Measurements from ENCODE around the gene HDDC2. TPM values are rescaled to one million over a fixed set of nuclear protein-coding genes. Genes with fewer than 3 reads are reported as not detected.

HDDC2 gene
- total RNA-seq, 1 experiment from 2014 or later, result 95.6 TPM

- intact Hi-C loops (cut with micrococcal nuclease), result loop anchor here (5.0 kb wide), 1 partner anchor 664 kb away; no protein-coding TSS in a partner anchor
These were observed 11.2 kb upstream of the HDDC2 start for GRCh38 chr6:125312950-125313349.

More at GRCh38 chr6:125312950-125313349, 11.2 kb upstream of the HDDC2 start:
- Histone ChIP-seq H3K4me1 (ENCODE audit: control insufficient read depth in 1 of 2, insufficient read depth in 2 of 2, low read length in 2 of 2) (no peaks in the 10 kb centered on the region), H3K27me3 (ENCODE audit: insufficient read depth, low read length) (0 out of 2 replicates have a peak, but pooled peaks cover 3% of the 10 kb centered on the region), H3K9me3 (ENCODE audit: control insufficient read depth in 1 of 2, insufficient read depth in 1 of 2, low read depth in 1 of 2, low read length in 2 of 2) (no peaks in the 10 kb centered on the region), H3K79me2 (ENCODE audit: insufficient read depth, low read length) (no peaks in the 10 kb centered on the region), H3K4me2 (ENCODE audit: low read length) (no peak overlapping the region), H3K9me2 (ENCODE audit: insufficient read depth) (no peaks in the 10 kb centered on the region), H2AFZ (ENCODE audit: low read depth, low read length, poor library complexity, severe bottlenecking) (no peak overlapping the region), H3K27ac (ENCODE audit: low read depth, low read length) (no peak overlapping the region), H3K4me3 (replicated peaks in 1 of 2; ENCODE audit: low read depth in 1 of 2, low read length in 2 of 2) (no peak overlapping the region), H4K20me1 (ENCODE audit: insufficient read depth) (no peaks in the 10 kb centered on the region), H3K9ac (ENCODE audit: low read length) (no peak overlapping the region), H3K36me3 (ENCODE audit: control insufficient read depth in 1 of 2, insufficient read depth in 2 of 2, low read length in 2 of 2) (no peaks in the 10 kb centered on the region)
- ATAC-seq, result no peak
- BruUV-seq (replicated peaks), result no TSS peak
- ChIA-PET CTCF (interaction anchor here (1.2 to 6.2 kb wide), 7 partner anchors 15 to 661 kb away, joined by 3 to 49 read pairs (median 7); partner anchors contain the start of gene HINT3), RAD21 (ENCODE audit: low non-redundant PET in 1 of 2, low total read pairs in 2 of 2, uncharacterized antibody in 2 of 2, unreplicated experiment in 2 of 2) (interaction anchor here in 1 of 2 experiments (1.7 kb wide), 1 partner anchor 446 kb away, joined by 4 read pairs; no protein-coding TSS in a partner anchor), POLR2A (no interaction called here)
- TF ChIP-seq SRF (IDR thresholded peaks at IDR 0.05; ENCODE audit: low read depth), result no peak
- no peak for TF ChIP-seq CEBPB (IDR thresholded peaks at IDR 0.05; ENCODE audit: low read depth)
- no peak for TF ChIP-seq ZBTB33 (IDR thresholded peaks at IDR 0.05; ENCODE audit: extremely low read depth, insufficient replicate concordance, low read length)
- TF ChIP-seq YY1 (IDR thresholded peaks at IDR 0.05; ENCODE audit: extremely low read depth, insufficient replicate concordance, low read depth, low read length), result no peak
- TF ChIP-seq ZFX (IDR thresholded peaks at IDR 0.05), result no peak
- no peak for TF ChIP-seq SIN3A (IDR thresholded peaks at IDR 0.05; ENCODE audit: low read depth)
- TF ChIP-seq POLR2AphosphoS5 (IDR thresholded peaks at IDR 0.05; ENCODE audit: low read depth, low read length), result no peak
- no peak for TF ChIP-seq ELF1 (IDR thresholded peaks at IDR 0.05; ENCODE audit: borderline replicate concordance, low read depth)
- TF ChIP-seq TCF7L2 (IDR thresholded peaks at IDR 0.05; ENCODE audit: borderline replicate concordance, extremely low read depth, insufficient read depth, insufficient read length), result no peak
- TF ChIP-seq RAD21 (IDR thresholded peaks at IDR 0.05; ENCODE audit: low read depth), result no peak
- no peak for DNase-seq (ENCODE audit: low read depth, low spot score)

Data from HCT116 (cell line).